ENCODE data around the gene NSUN4. TPM values are rescaled to one million over a fixed set of nuclear protein-coding genes. Genes with fewer than 3 reads are reported as not detected.

Gene NSUN4
- total and polyA plus RNA-seq, 10 of the 15 experiments (the other 5 are each of a cell fraction or from before 2014, with no cell fraction given) = 22.1 to 80.2 (median 29.6) TPM

DNA sequence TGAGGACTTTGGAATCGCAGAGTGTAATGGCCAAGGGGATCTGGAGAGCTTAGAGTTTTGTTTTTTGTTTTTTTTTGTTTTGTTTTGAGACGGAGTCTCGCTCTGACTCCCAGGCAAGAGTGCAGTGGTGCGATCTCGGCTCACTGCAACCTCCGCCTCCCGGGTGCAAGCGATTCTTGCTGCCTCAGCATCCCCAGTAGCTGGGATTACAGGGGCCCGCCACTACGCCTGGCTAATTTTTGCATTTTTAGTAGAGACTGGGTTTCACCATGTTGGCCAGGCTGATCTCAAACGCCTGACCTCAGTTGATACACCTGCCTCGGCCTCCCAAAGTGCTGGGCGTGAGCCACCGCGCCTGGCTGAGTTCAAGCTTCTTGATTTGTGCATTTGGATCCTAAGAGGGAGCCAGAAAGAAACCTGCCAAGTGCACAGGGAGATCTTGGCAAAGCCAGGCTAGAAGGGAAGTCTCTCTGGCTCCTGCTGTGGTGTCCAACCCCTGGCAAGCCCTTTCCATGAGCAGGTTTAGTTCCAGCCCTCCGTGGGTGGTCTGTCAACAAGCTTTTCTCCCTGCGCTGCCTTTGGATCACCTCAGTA, 54.4 kb downstream of the NSUN4 start:
- no peak overlapping the region for H2AFZ ChIP-seq (ENCODE audit: control insufficient read depth, low read depth, low read length)
- H3K4me1 ChIP-seq (ENCODE audit: control insufficient read depth, insufficient read depth, low read length) = no peaks in the 10 kb centered on the region
- CTCF ChIA-PET = no interaction called here
- H3K27me3 ChIP-seq (replicated peaks in 1 of 2; ENCODE audit: control insufficient read depth in 2 of 2, insufficient read depth in 2 of 2, low read length in 1 of 2) = no peaks in the 10 kb centered on the region
- WGBS (ENCODE audit: insufficient coverage, insufficient replicate concordance, low lambda C conversion rate, missing lambda C conversion rate) = 75% methylated on average over 17 of the region's 17 CpGs
- no peak overlapping the region for H3K4me2 ChIP-seq (ENCODE audit: control insufficient read depth, insufficient read depth)
- POLR2A ChIA-PET = no interaction called here
- in situ Hi-C loops (cut with MboI) = no loop called here
- intact Hi-C loops (cut with micrococcal nuclease; ENCODE audit: unreplicated experiment) = no loop called here
- H3K9me3 ChIP-seq (replicated peaks; ENCODE audit: control insufficient read depth, insufficient read depth, low read length) = peaks cover 4% of the 10 kb centered on the region; the same call in 2 of the 3 replicates
- no peak overlapping the region for H3K9ac ChIP-seq (ENCODE audit: control insufficient read depth, insufficient read depth, low read length)
- DNase-seq (ENCODE audit: low read depth, low spot score) (no peak), ATAC-seq (no peak), FAIRE-seq (no peak)
- no peaks in the 10 kb centered on the region for H4K20me1 ChIP-seq (ENCODE audit: control insufficient read depth, insufficient read depth)
- RAD21 ChIA-PET (ENCODE audit: unreplicated experiment) = no interaction called here
- SMC1A ChIA-PET (ENCODE audit: uncharacterized antibody, unreplicated experiment) = no interaction called here
- no peak overlapping the region for H3K27ac ChIP-seq (ENCODE audit: control insufficient read depth, insufficient read depth)
- no peak overlapping the region for H3K4me3 ChIP-seq
- H3K36me3 ChIP-seq (ENCODE audit: control insufficient read depth in 2 of 2, insufficient read depth in 2 of 2, low read length in 1 of 2) = no peaks in the 10 kb centered on the region
- TF ChIP-seq ETV6 (conservative IDR thresholded peaks at IDR 0.05 in 1 of 2, IDR thresholded peaks at IDR 0.05 in 1 of 2; ENCODE audit: borderline replicate concordance in 1 of 2, low read depth in 1 of 2) (no peak), POU2F2 (IDR thresholded peaks at IDR 0.05; ENCODE audit: borderline replicate concordance, low read depth, low read length) (no peak), CBX3 (IDR thresholded peaks at IDR 0.05; ENCODE audit: borderline replicate concordance, low read depth) (no peak), CREM (IDR thresholded peaks at IDR 0.05; ENCODE audit: low read depth) (no peak), ZNF622 (IDR thresholded peaks at IDR 0.05) (no peak), CHD2 (IDR thresholded peaks at IDR 0.05; ENCODE audit: borderline replicate concordance, low read depth, low read length) (no peak)
- TF ChIP-seq, protein P1, sequence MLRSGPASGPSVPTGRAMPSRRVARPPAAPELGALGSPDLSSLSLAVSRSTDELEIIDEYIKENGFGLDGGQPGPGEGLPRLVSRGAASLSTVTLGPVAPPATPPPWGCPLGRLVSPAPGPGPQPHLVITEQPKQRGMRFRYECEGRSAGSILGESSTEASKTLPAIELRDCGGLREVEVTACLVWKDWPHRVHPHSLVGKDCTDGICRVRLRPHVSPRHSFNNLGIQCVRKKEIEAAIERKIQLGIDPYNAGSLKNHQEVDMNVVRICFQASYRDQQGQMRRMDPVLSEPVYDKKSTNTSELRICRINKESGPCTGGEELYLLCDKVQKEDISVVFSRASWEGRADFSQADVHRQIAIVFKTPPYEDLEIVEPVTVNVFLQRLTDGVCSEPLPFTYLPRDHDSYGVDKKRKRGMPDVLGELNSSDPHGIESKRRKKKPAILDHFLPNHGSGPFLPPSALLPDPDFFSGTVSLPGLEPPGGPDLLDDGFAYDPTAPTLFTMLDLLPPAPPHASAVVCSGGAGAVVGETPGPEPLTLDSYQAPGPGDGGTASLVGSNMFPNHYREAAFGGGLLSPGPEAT (IDR thresholded peaks at IDR 0.05; ENCODE audit: low read depth) = no peak
- no TSS peak for BruUV-seq (replicated peaks)
- H3K79me2 ChIP-seq (ENCODE audit: control insufficient read depth, insufficient read depth, low read length) = no peaks in the 10 kb centered on the region

All from GM12878 (cell line).